Erythroblast (primary cell): ENCODE data around the gene P3H2.

ENCODE experiments used
- GATA1 ChIP-seq: IDR thresholded peaks from 2 replicates; pipeline ENCODE4 v1.6.1; 2011; ENCODE audit warnings: low read depth, mild to moderate bottlenecking, control low read depth, low read length, moderate library complexity
- POLR2A ChIP-seq: IDR thresholded peaks from 2 replicates; pipeline ENCODE4 v1.6.1; 2011; ENCODE audit warnings: mild to moderate bottlenecking, low read length

DNA sequence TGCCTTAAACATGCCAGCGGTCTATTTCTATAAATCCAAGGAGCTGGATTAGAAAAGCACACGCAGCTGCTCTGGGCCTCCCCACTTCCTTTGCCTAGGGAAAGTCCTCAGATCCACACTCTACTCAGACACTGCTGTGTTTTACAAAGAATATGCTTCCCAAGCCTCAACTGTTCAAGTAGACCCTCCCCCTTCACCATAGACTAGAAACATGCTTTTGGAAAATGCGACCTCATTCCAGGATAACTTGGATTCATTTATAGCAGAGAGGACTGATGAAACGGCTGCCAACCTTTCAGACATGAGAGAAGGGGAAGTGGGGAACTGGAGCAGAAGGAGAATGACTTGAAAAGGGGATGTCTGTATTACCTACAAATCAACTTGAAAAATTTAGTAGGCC lies 64.0 kb downstream of the P3H2 start:
- TF ChIP-seq POLR2A (no peak), GATA1 (no peak)
